H9 (cell line): ENCODE results near the gene ALOX15B. TPM values are rescaled to one million over a fixed set of nuclear protein-coding genes. Genes with fewer than 3 reads are reported as not detected.

ENCODE experiments used
- DNase-seq: peaks from one replicate; pipeline ENCODE4 v3.0.0-alpha.2; 2017
- H2AFZ ChIP-seq: one replicate; pipeline ENCODE4 v1.6.1; 2013; ENCODE audit warnings: mild to moderate bottlenecking, low read length, control low read depth, moderate library complexity
- H2AK5ac ChIP-seq: 2 replicates; pipeline ENCODE4 v1.6.1; 2013; ENCODE audit warnings: low read length, control low read depth, mixed read lengths; ENCODE audit not compliant: insufficient read length
- H2BK120ac ChIP-seq: one replicate; pipeline ENCODE4 v1.6.1; 2013; ENCODE audit warnings: low read depth, mild to moderate bottlenecking, low read length, control low read depth, inconsistent platforms; ENCODE audit not compliant: poor library complexity, severe bottlenecking
- H2BK12ac ChIP-seq: 2 replicates; pipeline ENCODE4 v1.6.1; 2013; ENCODE audit warnings: low read length, control low read depth, mixed read lengths, low read depth; ENCODE audit not compliant: insufficient read length
- H2BK15ac ChIP-seq: 2 replicates; pipeline ENCODE4 v1.6.1; 2013; ENCODE audit warnings: low read depth, low read length, control low read depth
- H2BK20ac ChIP-seq: one replicate; pipeline ENCODE4 v1.6.1; 2013; ENCODE audit warnings: low read depth, mild to moderate bottlenecking, low read length, control low read depth, inconsistent platforms; ENCODE audit not compliant: poor library complexity, severe bottlenecking
- H2BK5ac ChIP-seq: 2 replicates; pipeline ENCODE4 v1.6.1; 2013; ENCODE audit warnings: low read length, control low read depth, mixed read lengths; ENCODE audit not compliant: insufficient read length
- H3K14ac ChIP-seq: 2 replicates; pipeline ENCODE4 v1.6.1; 2013; ENCODE audit warnings: low read length, control low read depth; ENCODE audit not compliant: insufficient read depth
- H3K18ac ChIP-seq: 2 replicates; pipeline ENCODE4 v1.6.1; 2013; ENCODE audit warnings: low read depth, mild to moderate bottlenecking, mixed read lengths, low read length, control low read depth; ENCODE audit not compliant: insufficient read length
- H3K23ac ChIP-seq: 2 replicates; pipeline ENCODE4 v1.6.1; 2013; ENCODE audit warnings: low read length, control low read depth, mixed read lengths, low read depth; ENCODE audit not compliant: insufficient read length
- H3K23me2 ChIP-seq: 2 replicates; pipeline ENCODE4 v1.6.1; 2013; ENCODE audit warnings: low read depth, mild to moderate bottlenecking, mixed read lengths, low read length, control low read depth; ENCODE audit not compliant: insufficient read length, poor library complexity, severe bottlenecking
- H3K27ac ChIP-seq: 2 replicates; pipeline ENCODE4 v1.5.1; 2013; ENCODE audit warnings: low read length, control low read depth, mixed read lengths, low read depth; ENCODE audit not compliant: insufficient read length
- H3K27me3 ChIP-seq: 2 replicates; pipeline ENCODE4 v1.6.1; 2013; ENCODE audit warnings: low read length, control low read depth, inconsistent platforms; ENCODE audit not compliant: insufficient read depth
- H3K4ac ChIP-seq: 2 replicates; pipeline ENCODE4 v1.6.1; 2013; ENCODE audit warnings: low read depth, mild to moderate bottlenecking, control low read depth, inconsistent platforms, low read length, moderate library complexity
- H3K4me1 ChIP-seq: 2 replicates; pipeline ENCODE4 v1.6.1; 2013; ENCODE audit warnings: low read length, control low read depth, inconsistent platforms; ENCODE audit not compliant: insufficient read depth
- H3K4me2 ChIP-seq: 2 replicates; pipeline ENCODE4 v1.6.1; 2013; ENCODE audit warnings: low read length, control low read depth, mixed read lengths; ENCODE audit not compliant: insufficient read length, insufficient read depth
- H3K56ac ChIP-seq: 2 replicates; pipeline ENCODE4 v1.6.1; 2013; ENCODE audit warnings: low read depth, mild to moderate bottlenecking, mixed read lengths, low read length, control low read depth; ENCODE audit not compliant: insufficient read length
- H3K79me1 ChIP-seq: 2 replicates; pipeline ENCODE4 v1.6.1; 2013; ENCODE audit warnings: low read depth, mild to moderate bottlenecking, moderate library complexity, low read length, control low read depth, inconsistent platforms; ENCODE audit not compliant: insufficient read depth, poor library complexity, severe bottlenecking
- H3K79me2 ChIP-seq: 2 replicates; pipeline ENCODE4 v1.6.1; 2013; ENCODE audit warnings: low read length, control low read depth, inconsistent platforms; ENCODE audit not compliant: insufficient read depth
- H3K9ac ChIP-seq: 2 replicates; pipeline ENCODE4 v1.6.1; 2013; ENCODE audit warnings: low read length, control low read depth, mixed read lengths; ENCODE audit not compliant: insufficient read length; ENCODE audit errors: extremely low read depth
- H3K9me3 ChIP-seq: one replicate; pipeline ENCODE4 v1.6.1; 2013; ENCODE audit warnings: low read depth, low read length, inconsistent platforms; ENCODE audit not compliant: control insufficient read depth
- H3T11ph ChIP-seq: one replicate; pipeline ENCODE4 v1.6.1; 2013; ENCODE audit warnings: mild to moderate bottlenecking, low read length, control low read depth, inconsistent platforms
- H4K20me1 ChIP-seq: one replicate; pipeline ENCODE4 v1.6.1; 2013; ENCODE audit not compliant: control insufficient read depth, insufficient read length, insufficient read depth
- H4K5ac ChIP-seq: 2 replicates; pipeline ENCODE4 v1.6.1; 2013; ENCODE audit warnings: low read depth, mild to moderate bottlenecking, mixed read lengths, low read length, control low read depth; ENCODE audit not compliant: insufficient read length
- H4K8ac ChIP-seq: replicated peaks from 2 replicates; pipeline ENCODE4 v1.6.1; 2013; ENCODE audit warnings: low read length, control low read depth, mixed read lengths, low read depth; ENCODE audit not compliant: insufficient read length
- H4K91ac ChIP-seq: 2 replicates; pipeline ENCODE4 v1.6.1; 2013; ENCODE audit warnings: low read depth, mild to moderate bottlenecking, moderate library complexity, mixed read lengths, low read length, control low read depth; ENCODE audit not compliant: insufficient read length
- H3K27ac Mint-ChIP-seq, 3 experiments: 2 replicates in 2 of 3; 3 replicates in 1 of 3; pipeline ENCODE4 v1.8.0; 2020 to 2021; ENCODE audit warnings: mixed read lengths in 3 of 3, mild to moderate bottlenecking in 1 of 3, moderate library complexity in 1 of 3
- H3K27me3 Mint-ChIP-seq: 2 replicates; pipeline ENCODE4 v1.8.0; 2021; ENCODE audit warnings: low read depth, mild to moderate bottlenecking, moderate library complexity, mixed read lengths
- H3K36me3 Mint-ChIP-seq, 3 experiments: 2 replicates in 2 of 3; 3 replicates in 1 of 3; pipeline ENCODE4 v1.8.0; 2020 to 2021; ENCODE audit warnings: low read depth in 3 of 3, mixed read lengths in 3 of 3; ENCODE audit not compliant: insufficient read depth in 1 of 3
- H3K4me1 Mint-ChIP-seq, 2 experiments: 2 replicates each; pipeline ENCODE4 v1.8.0; 2020; ENCODE audit warnings: mixed read lengths in 2 of 2
- H3K4me3 Mint-ChIP-seq, 2 experiments: 2 replicates in 1 of 2; 3 replicates in 1 of 2; pipeline ENCODE4 v1.8.0; 2020 to 2021; ENCODE audit warnings: mild to moderate bottlenecking in 2 of 2, mixed read lengths in 2 of 2, moderate library complexity in 1 of 2
- H3K9me3 Mint-ChIP-seq, 2 experiments: 2 replicates in 1 of 2; 3 replicates in 1 of 2; pipeline ENCODE4 v1.8.0; 2020; ENCODE audit warnings: mild to moderate bottlenecking in 2 of 2, mixed read lengths in 2 of 2, moderate library complexity in 1 of 2
- WGBS: extraction: QIAGEN DNeasy Blood & Tissue Kit; methylation state at CpG from one replicate; pipeline ENCODE4 v1.1.7; 2013; ENCODE audit warnings: missing lambda C conversion rate, low lambda C conversion rate, mixed read lengths; ENCODE audit not compliant: insufficient read length; ENCODE audit errors: extremely low coverage; 5-methylcytosine and 5-hydroxymethylcytosine counted together
- total RNA-seq: library from RNA; stranded (reverse); gene quantifications from 2 replicates; pipeline ENCODE4 v1.2.1, GENCODE V29; 2021
- TF ChIP-seq, protein P1 (sequence below): fragments of 200-600 bp; sonication (generic); conservative IDR thresholded peaks from 3 replicates; pipeline ENCODE4 v1.8.0; 2021; ENCODE audit warnings: antibody characterized with exemption, mild to moderate bottlenecking

ALOX15B gene
- total RNA-seq, 1 experiment from 2014 or later, result not detected

DNA sequence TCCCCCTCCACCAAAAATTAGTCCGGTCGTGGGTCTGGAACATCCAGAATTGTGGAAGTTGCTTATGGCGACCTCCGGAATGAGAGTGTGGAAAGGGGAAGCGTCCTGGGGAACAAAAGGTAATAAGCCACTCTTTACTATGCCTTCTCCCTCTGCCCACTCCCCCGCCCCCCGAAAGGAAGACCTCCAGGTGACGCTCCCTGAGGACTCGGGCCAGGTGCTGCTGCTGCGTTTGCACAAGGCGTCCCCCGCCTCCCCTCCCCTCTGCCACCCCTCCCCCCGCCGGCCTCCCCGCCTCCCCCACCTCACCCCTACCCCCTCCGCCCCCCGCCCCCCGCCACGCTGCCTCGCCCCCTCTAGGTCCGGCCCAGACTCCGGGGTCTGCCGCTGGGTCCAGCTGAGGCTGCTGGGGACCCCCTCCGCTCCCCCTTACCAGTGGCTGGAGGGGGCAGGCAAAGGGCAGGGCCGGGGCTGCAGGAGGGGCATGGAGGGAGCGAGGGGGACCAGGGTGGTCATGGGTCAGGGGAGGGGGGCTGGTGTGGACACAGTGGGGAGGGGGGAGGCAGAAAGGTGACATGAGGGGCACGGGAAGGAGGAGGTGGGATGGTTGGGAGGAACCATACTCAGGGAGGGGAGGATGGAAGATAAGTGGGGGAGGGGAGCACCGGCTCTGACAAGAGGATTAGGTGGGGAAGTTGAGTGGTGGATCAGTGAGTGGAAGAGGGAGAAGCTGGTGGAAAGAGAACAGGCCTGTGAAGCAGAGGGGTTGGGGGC, 25.1 kb downstream of the ALOX15B start:
- Histone ChIP-seq H3K27me3 (peaks cover 13% of the 10 kb centered on the region; the same call in 1 of the 2 replicates), H2BK20ac (no peak overlapping the region), H3K27ac (no peak overlapping the region), H3K9me3 (no peaks in the 10 kb centered on the region), H2AK5ac (no peak overlapping the region), H3K79me1 (no peaks in the 10 kb centered on the region), H2AFZ (no peak overlapping the region), H2BK5ac (no peak overlapping the region), H3K4ac (no peak overlapping the region), H4K5ac (no peak overlapping the region), H4K91ac (no peak overlapping the region), H3K18ac (no peak overlapping the region), H3K56ac (no peak overlapping the region), H4K20me1 (no peaks in the 10 kb centered on the region), H3K14ac (no peak overlapping the region), H3T11ph (no peak overlapping the region), H2BK15ac (no peak overlapping the region), H3K79me2 (no peaks in the 10 kb centered on the region), H3K23ac (no peak overlapping the region), H3K4me1 (peaks cover 3% of the 10 kb centered on the region; the same call in 1 of the 2 replicates), H3K9ac (no peak overlapping the region), H4K8ac (no peak overlapping the region), H2BK12ac (no peak overlapping the region), H3K4me2 (peak overlapping the region; percentile 49), H2BK120ac (no peak overlapping the region), H3K23me2 (peaks cover 10% of the 10 kb centered on the region)
- no peak overlapping the region; a peak in 1 of 7 replicates for H3K27ac Mint-ChIP-seq
- H3K4me3 Mint-ChIP-seq, result peak overlapping the region; percentile 46 to 72
- H3K27me3 Mint-ChIP-seq, result peaks cover 85% of the 10 kb centered on the region
- TF ChIP-seq, protein P1, sequence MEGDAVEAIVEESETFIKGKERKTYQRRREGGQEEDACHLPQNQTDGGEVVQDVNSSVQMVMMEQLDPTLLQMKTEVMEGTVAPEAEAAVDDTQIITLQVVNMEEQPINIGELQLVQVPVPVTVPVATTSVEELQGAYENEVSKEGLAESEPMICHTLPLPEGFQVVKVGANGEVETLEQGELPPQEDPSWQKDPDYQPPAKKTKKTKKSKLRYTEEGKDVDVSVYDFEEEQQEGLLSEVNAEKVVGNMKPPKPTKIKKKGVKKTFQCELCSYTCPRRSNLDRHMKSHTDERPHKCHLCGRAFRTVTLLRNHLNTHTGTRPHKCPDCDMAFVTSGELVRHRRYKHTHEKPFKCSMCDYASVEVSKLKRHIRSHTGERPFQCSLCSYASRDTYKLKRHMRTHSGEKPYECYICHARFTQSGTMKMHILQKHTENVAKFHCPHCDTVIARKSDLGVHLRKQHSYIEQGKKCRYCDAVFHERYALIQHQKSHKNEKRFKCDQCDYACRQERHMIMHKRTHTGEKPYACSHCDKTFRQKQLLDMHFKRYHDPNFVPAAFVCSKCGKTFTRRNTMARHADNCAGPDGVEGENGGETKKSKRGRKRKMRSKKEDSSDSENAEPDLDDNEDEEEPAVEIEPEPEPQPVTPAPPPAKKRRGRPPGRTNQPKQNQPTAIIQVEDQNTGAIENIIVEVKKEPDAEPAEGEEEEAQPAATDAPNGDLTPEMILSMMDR, result no peak
- no CpG with 5 or more reads among the region's 28 CpGs for WGBS
- DNase-seq, result no peak
- no peaks in the 10 kb centered on the region for H3K36me3 Mint-ChIP-seq
- no peaks in the 10 kb centered on the region for H3K9me3 Mint-ChIP-seq
- peaks cover 44 to 49% of the 10 kb centered on the region in 2 experiments for H3K4me1 Mint-ChIP-seq
